CD4-positive, alpha-beta T cell treated with Interleukin-21 for 1 hour (primary cell): ENCODE results near the gene NPAS1.

Source experiments
- DNase-seq: peaks from one replicate; pipeline ENCODE4 v3.0.0-alpha.2; 2020

The NPAS1 gene

GRCh38 chr19:47019431-47020041 is at the start of gene NPAS1:
Gene NPAS1 (plus strand): TSS chr19:47019837. CDS start chr19:47021048, 1,211 bp downstream.
- no peak for DNase-seq

GRCh38 chr19:46970815-46971214 is 48.8 kb upstream of the NPAS1 start:
- DNase-seq = no peak

GRCh38 chr19:46972311-46972710 is 47.3 kb upstream of the NPAS1 start:
- DNase-seq = no peak

- no peak for DNase-seq
Observed at GRCh38 chr19:46974181-46974580, 45.5 kb upstream of the NPAS1 start.

GRCh38 chr19:46975011-46975924 is 44.4 kb upstream of the NPAS1 start:
- no peak for DNase-seq

GRCh38 chr19:46975925-46976782 is 43.5 kb upstream of the NPAS1 start:
- no peak for DNase-seq

GRCh38 chr19:46976845-46977320 is 42.8 kb upstream of the NPAS1 start:
- DNase-seq = no peak

- no peak for DNase-seq
Observed at GRCh38 chr19:46977548-46977947, 42.1 kb upstream of the NPAS1 start.

GRCh38 chr19:46978171-46978869 is 41.3 kb upstream of the NPAS1 start:
- peak; percentile 42 for DNase-seq

- no peak for DNase-seq
Observed at GRCh38 chr19:46979126-46980105, 40.2 kb upstream of the NPAS1 start.

- no peak for DNase-seq
Observed at GRCh38 chr19:46980761-46981160, 38.9 kb upstream of the NPAS1 start.

- no peak for DNase-seq
Observed at GRCh38 chr19:46981286-46981945, 38.2 kb upstream of the NPAS1 start.

GRCh38 chr19:46983097-46983496 is 36.5 kb upstream of the NPAS1 start:
- DNase-seq = no peak

- no peak for DNase-seq
Observed at GRCh38 chr19:46984077-46985010, 35.3 kb upstream of the NPAS1 start.

GRCh38 chr19:46985542-46986415 is 33.9 kb upstream of the NPAS1 start:
- DNase-seq = no peak

GRCh38 chr19:46988614-46989230 is 30.9 kb upstream of the NPAS1 start:
- DNase-seq = no peak

- peak; percentile 74 for DNase-seq
Observed at GRCh38 chr19:46990991-46991676, 28.5 kb upstream of the NPAS1 start.
